HL-60 (cell line): ENCODE data around the gene TRIM62.
"Not testable (repeated sequence)": the region's sequence is repeated elsewhere in the genome, so short reads cannot be mapped to it uniquely, and the experiment has no call there.

Source experiments
- DNase-seq, 2 experiments: peaks; one replicate each; pipeline ENCODE4 v3.0.0-alpha.2; 2010 to 2020; ENCODE audit warnings: low read depth in 1 of 2, low spot score in 1 of 2
- H3K27ac ChIP-seq: fragments of 250-450 bp; sonication (Bioruptor Pico); replicated peaks from 2 replicates; pipeline ENCODE4 v1.5.1; 2020; ENCODE audit warnings: mild to moderate bottlenecking, moderate library complexity
- H3K27me3 ChIP-seq: fragments of 250-450 bp; sonication (Bioruptor Pico); 2 replicates; pipeline ENCODE4 v1.5.1; 2021; ENCODE audit warnings: mild to moderate bottlenecking, moderate library complexity; ENCODE audit not compliant: insufficient read depth, poor library complexity, severe bottlenecking
- H3K4me3 ChIP-seq: replicated peaks from 2 replicates; pipeline ENCODE4 v1.5.1; 2011; ENCODE audit warnings: mild to moderate bottlenecking, control low read depth, low read length; ENCODE audit not compliant: insufficient read depth
- CTCF ChIP-seq: IDR thresholded peaks from one replicate; pipeline ENCODE4 v1.5.1; 2011; ENCODE audit warnings: low read length, control low read depth, inconsistent platforms; ENCODE audit not compliant: insufficient read depth
- GABPA ChIP-seq: IDR thresholded peaks from 2 replicates; pipeline ENCODE4 v1.6.1; 2012; ENCODE audit warnings: low read depth
- POLR2AphosphoS5 ChIP-seq: IDR thresholded peaks from 2 replicates; pipeline ENCODE4 v1.6.1; 2012; ENCODE audit warnings: low read depth
- REST ChIP-seq: IDR thresholded peaks from 2 replicates; pipeline ENCODE4 v1.6.1; 2012; ENCODE audit warnings: low read depth; ENCODE audit not compliant: insufficient replicate concordance
- SPI1 ChIP-seq: IDR thresholded peaks from 2 replicates; pipeline ENCODE4 v1.6.1; 2012; ENCODE audit warnings: low read depth, mild to moderate bottlenecking, borderline replicate concordance

Gene TRIM62

GRCh38 chr1:33141216-33141615 lies 40.6 kb downstream of the TRIM62 start:
- no peak overlapping the region for H3K4me3 ChIP-seq
- no peak overlapping the region for H3K27ac ChIP-seq
- DNase-seq, result no peak
- H3K27me3 ChIP-seq, result no peaks in the 10 kb centered on the region
- TF ChIP-seq CTCF (no peak), POLR2AphosphoS5 (no peak)

- peak; percentile 77 for TF ChIP-seq REST
- no peak for TF ChIP-seq SPI1
- TF ChIP-seq POLR2AphosphoS5, result no peak
- TF ChIP-seq GABPA, result no peak
- DNase-seq, result no peak
- Histone ChIP-seq H3K27ac (no peak overlapping the region), H3K4me3 (no peak overlapping the region), H3K27me3 (no peaks in the 10 kb centered on the region)
Observed at GRCh38 chr1:33140153-33141149, 41.4 kb downstream of the TRIM62 start.

- no peak for DNase-seq
- TF ChIP-seq GABPA, result no peak
- no peak for TF ChIP-seq REST
- no peak for TF ChIP-seq SPI1
- no peak for TF ChIP-seq POLR2AphosphoS5
- TF ChIP-seq CTCF, result no peak
- no peak overlapping the region for H3K27ac ChIP-seq
- H3K4me3 ChIP-seq, result no peak overlapping the region
- no peaks in the 10 kb centered on the region for H3K27me3 ChIP-seq
Observed at GRCh38 chr1:33137800-33138199, 44.0 kb downstream of the TRIM62 start.

- not testable (repeated sequence) for DNase-seq, H3K4me3 ChIP-seq, H3K27me3 ChIP-seq, H3K27ac ChIP-seq
Observed at GRCh38 chr1:33136041-33136440, 45.8 kb downstream of the TRIM62 start.
